Measurements from ENCODE around the gene ANKRD45.
A peak's percentile ranks its signal among the peaks of the same experiment; 100 is the strongest.

ANKRD45 gene

GRCh38 chr1:173590557-173590956, 79.1 kb downstream of the ANKRD45 start:
- no peak for TF ChIP-seq GATA3 (IDR thresholded peaks at IDR 0.05; ENCODE audit: low read depth, low read length)
- peak; percentile 31; the same call in 1 of the 2 replicates for TF ChIP-seq GATA2 (IDR thresholded peaks at IDR 0.05; ENCODE audit: low read depth, low read length)

GRCh38 chr1:173581383-173582079, 88.1 kb downstream of the ANKRD45 start:
- TF ChIP-seq GATA2 (IDR thresholded peaks at IDR 0.05; ENCODE audit: low read depth, low read length) = no peak
- TF ChIP-seq GATA3 (IDR thresholded peaks at IDR 0.05; ENCODE audit: low read depth, low read length) = no peak

DNA sequence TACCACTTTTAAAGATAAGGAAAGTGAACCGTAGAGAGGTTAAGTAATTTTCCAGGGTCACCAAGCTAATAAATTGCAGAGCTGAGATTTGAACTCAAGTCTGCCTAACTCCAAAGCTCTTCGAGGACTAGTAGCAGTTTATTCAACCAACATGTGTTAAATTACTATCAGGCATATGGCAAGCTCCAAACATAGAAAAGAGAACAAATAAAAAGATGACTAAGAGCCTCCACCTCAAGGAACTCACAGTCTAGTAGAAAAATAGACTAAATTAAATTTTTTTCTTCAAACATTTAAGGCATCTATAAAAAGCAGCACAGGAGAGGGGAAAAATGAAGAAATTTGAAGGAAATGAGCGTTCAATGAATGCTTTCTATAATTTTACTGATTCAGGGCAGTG, 89.0 kb downstream of the ANKRD45 start:
- TF ChIP-seq GATA3 (IDR thresholded peaks at IDR 0.05; ENCODE audit: low read depth, low read length) (no peak), GATA2 (IDR thresholded peaks at IDR 0.05; ENCODE audit: low read depth, low read length) (no peak)

GRCh38 chr1:173580071-173580470, 89.6 kb downstream of the ANKRD45 start:
- TF ChIP-seq GATA3 (IDR thresholded peaks at IDR 0.05; ENCODE audit: low read depth, low read length) = no peak
- no peak for TF ChIP-seq GATA2 (IDR thresholded peaks at IDR 0.05; ENCODE audit: low read depth, low read length)

DNA sequence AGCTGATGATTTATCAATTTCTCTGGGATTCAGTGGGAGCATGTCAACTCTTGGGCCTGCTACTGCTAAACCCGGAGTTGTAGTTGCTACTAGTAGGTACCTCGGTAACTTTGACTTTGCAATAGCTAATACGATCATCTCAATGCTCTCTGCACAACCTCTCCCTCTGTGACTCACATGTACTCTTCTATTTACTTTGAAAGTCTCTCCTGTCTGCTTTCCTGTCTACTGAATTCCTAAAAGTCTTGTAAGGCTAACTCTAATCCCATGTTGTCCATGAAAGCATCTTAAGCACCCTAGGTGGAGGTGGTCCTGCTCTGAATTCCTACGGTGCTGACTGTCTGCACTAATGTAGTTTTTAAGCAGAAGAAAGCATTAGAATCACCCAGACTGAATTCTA, 96.1 kb downstream of the ANKRD45 start:
- no peak for TF ChIP-seq GATA3 (IDR thresholded peaks at IDR 0.05; ENCODE audit: low read depth, low read length)
- no peak for TF ChIP-seq GATA2 (IDR thresholded peaks at IDR 0.05; ENCODE audit: low read depth, low read length)

DNA sequence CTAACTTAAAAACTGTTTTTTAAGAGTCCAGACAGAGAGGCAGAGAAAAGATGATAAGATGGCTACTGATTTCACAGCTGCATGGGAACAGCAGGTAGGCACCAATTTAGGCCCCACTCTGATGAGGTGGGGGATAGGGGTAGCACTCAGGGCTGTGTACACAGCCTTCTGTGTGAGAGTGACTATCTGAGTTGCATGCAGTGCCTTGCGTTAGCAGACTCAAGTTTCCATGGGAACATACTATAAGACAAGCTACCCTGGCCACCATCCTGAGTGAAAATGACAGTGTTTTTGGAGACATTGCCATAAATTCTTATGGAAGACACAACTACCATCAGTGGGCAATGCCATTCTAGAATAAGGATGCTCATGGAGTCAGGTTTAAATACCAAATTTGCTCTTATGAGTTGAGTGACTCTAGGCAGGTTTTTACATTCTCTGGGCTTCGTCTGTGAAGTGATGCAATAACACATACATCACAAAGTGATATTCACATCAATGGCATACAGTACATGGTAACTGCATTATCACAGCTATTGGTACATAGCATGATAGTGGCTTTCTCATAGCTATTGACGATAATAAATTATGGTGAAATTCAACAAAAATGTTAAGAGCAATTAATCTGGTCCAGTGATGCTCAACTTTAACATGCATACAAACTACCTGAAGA, 97.3 kb downstream of the ANKRD45 start:
- TF ChIP-seq GATA3 (IDR thresholded peaks at IDR 0.05; ENCODE audit: low read depth, low read length) = no peak
- TF ChIP-seq GATA2 (IDR thresholded peaks at IDR 0.05; ENCODE audit: low read depth, low read length) = no peak

GRCh38 chr1:173570370-173571007, 99.2 kb downstream of the ANKRD45 start:
- TF ChIP-seq GATA2 (IDR thresholded peaks at IDR 0.05; ENCODE audit: low read depth, low read length) (no peak), GATA3 (IDR thresholded peaks at IDR 0.05; ENCODE audit: low read depth, low read length) (no peak)

- TF ChIP-seq GATA3 (IDR thresholded peaks at IDR 0.05; ENCODE audit: low read depth, low read length) (no peak), GATA2 (IDR thresholded peaks at IDR 0.05; ENCODE audit: low read depth, low read length) (no peak)
Observed at GRCh38 chr1:173568483-173568882, 101.2 kb downstream of the ANKRD45 start.

GRCh38 chr1:173562813-173563212, 106.8 kb downstream of the ANKRD45 start:
- TF ChIP-seq GATA3 (IDR thresholded peaks at IDR 0.05; ENCODE audit: low read depth, low read length) = no peak
- no peak for TF ChIP-seq GATA2 (IDR thresholded peaks at IDR 0.05; ENCODE audit: low read depth, low read length)

GRCh38 chr1:173561263-173561662, 108.4 kb downstream of the ANKRD45 start:
- no peak for TF ChIP-seq GATA2 (IDR thresholded peaks at IDR 0.05; ENCODE audit: low read depth, low read length)
- TF ChIP-seq GATA3 (IDR thresholded peaks at IDR 0.05; ENCODE audit: low read depth, low read length) = no peak

DNA sequence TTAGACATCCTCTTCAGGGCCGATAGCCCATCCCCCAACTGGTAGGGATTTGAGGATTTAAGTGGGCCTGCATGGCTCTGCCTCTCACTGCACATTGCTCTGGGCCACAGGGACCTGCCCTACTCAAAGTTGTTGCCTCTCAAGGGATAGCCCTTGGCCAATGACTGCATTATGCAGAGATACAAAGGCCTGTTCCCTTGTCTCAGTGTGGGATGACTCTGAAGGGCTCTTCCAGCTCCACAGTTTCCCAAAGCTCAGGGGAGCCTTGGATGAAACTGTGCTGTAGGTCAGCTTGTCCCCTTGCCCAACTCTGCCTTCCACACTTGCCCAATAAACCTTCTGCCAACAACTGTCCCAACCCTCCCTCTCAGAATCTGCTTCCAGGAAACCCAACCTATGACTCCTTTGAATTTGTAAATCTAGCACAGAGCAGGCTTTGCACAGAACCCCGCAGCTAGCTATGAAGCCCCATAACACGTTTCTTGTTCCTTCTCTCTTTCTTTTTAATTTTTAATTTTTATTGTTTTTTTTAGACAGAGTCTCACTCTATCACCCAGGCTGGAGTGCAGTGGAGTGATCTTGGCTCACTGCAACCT, 109.3 kb downstream of the ANKRD45 start:
- no peak for TF ChIP-seq GATA3 (IDR thresholded peaks at IDR 0.05; ENCODE audit: low read depth, low read length)
- TF ChIP-seq GATA2 (IDR thresholded peaks at IDR 0.05; ENCODE audit: low read depth, low read length) = no peak

Measured in SH-SY5Y (cell line).